Hepatocyte (in vitro differentiated cells): Measurements from ENCODE around the gene ZNF500. TPM values are rescaled to one million over a fixed set of nuclear protein-coding genes. Genes with fewer than 3 reads are reported as not detected.

Experiments
- DNase-seq: peaks from one replicate; pipeline ENCODE4 v3.0.0-alpha.2; 2016; ENCODE audit warnings: low spot score
- H2AFZ ChIP-seq: fragments of 200-600 bp; sonication (generic); 2 replicates; pipeline ENCODE4 v1.6.0; 2016; ENCODE audit warnings: antibody characterized with exemption, mild to moderate bottlenecking
- H3K27ac ChIP-seq: fragments of 200-600 bp; sonication (generic); 2 replicates; pipeline ENCODE4 v1.5.1; 2016; ENCODE audit warnings: mild to moderate bottlenecking
- H3K27me3 ChIP-seq: fragments of 200-600 bp; sonication (generic); 2 replicates; pipeline ENCODE4 v1.6.1; 2016
- H3K36me3 ChIP-seq: fragments of 200-600 bp; sonication (generic); replicated peaks from 2 replicates; pipeline ENCODE4 v1.5.1; 2016; ENCODE audit warnings: low read depth; ENCODE audit not compliant: insufficient read depth
- H3K4me1 ChIP-seq: fragments of 200-600 bp; sonication (generic); 2 replicates; pipeline ENCODE4 v1.5.1; 2016; ENCODE audit warnings: mild to moderate bottlenecking, moderate library complexity; ENCODE audit not compliant: insufficient read depth
- H3K4me2 ChIP-seq: fragments of 200-600 bp; sonication (generic); 2 replicates; pipeline ENCODE4 v1.6.0; 2016
- H3K4me3 ChIP-seq: fragments of 200-600 bp; sonication (generic); 2 replicates; pipeline ENCODE4 v1.5.1; 2016; ENCODE audit warnings: mild to moderate bottlenecking
- H3K79me2 ChIP-seq: fragments of 200-600 bp; sonication (generic); 2 replicates; pipeline ENCODE4 v1.6.0; 2017; ENCODE audit warnings: mild to moderate bottlenecking
- H3K9me2 ChIP-seq: fragments of 200-600 bp; sonication (generic); replicated peaks from 2 replicates; pipeline ENCODE4 v1.6.0; 2017; ENCODE audit warnings: mild to moderate bottlenecking; ENCODE audit not compliant: insufficient read depth
- H3K9me3 ChIP-seq: fragments of 200-600 bp; sonication (generic); 2 replicates; pipeline ENCODE4 v1.5.1; 2016; ENCODE audit warnings: low read depth, mild to moderate bottlenecking
- H4K20me1 ChIP-seq: fragments of 200-600 bp; sonication (generic); 2 replicates; pipeline ENCODE4 v1.6.0; 2016; ENCODE audit warnings: mild to moderate bottlenecking; ENCODE audit not compliant: insufficient read depth, poor library complexity, severe bottlenecking
- CTCF ChIP-seq: fragments of 200-600 bp; sonication (generic); IDR thresholded peaks from 2 replicates; pipeline ENCODE4 v1.5.1; 2016; ENCODE audit warnings: antibody characterized with exemption, mild to moderate bottlenecking; ENCODE audit not compliant: poor library complexity
- EZH2 ChIP-seq: fragments of 200-600 bp; sonication (generic); IDR thresholded peaks from 2 replicates; pipeline ENCODE4 v1.6.1; 2016; ENCODE audit warnings: antibody characterized with exemption, mild to moderate bottlenecking, borderline replicate concordance
- EZH2phosphoT487 ChIP-seq: fragments of 200-600 bp; sonication (generic); IDR thresholded peaks from one replicate; pipeline ENCODE4 v1.6.1; 2018; ENCODE audit warnings: antibody characterized with exemption, mild to moderate bottlenecking, low read depth, moderate library complexity; ENCODE audit not compliant: unreplicated experiment, severe bottlenecking
- WGBS: methylation state at CpG from one replicate; pipeline ENCODE4 v1.1.6; 2016; ENCODE audit warnings: low lambda C conversion rate; ENCODE audit errors: missing lambda C conversion rate; 5-methylcytosine and 5-hydroxymethylcytosine counted together
- polyA plus RNA-seq: library from polyadenylated mRNA; unstranded; fragments of >200 nt; fragmentation: Nextera tagmentation; extraction: Ambion mirVana; gene quantifications from 2 replicates; pipeline ENCODE4 v1.2.1, GENCODE V29; 2016
- total RNA-seq: library from RNA; depleted of rRNA; stranded (reverse); fragments of >200 nt; gene quantifications from 2 replicates; pipeline ENCODE4 v1.2.3, GENCODE V29; 2014

ZNF500 gene
- total and polyA plus RNA-seq, 2 experiments from 2014 or later, result 10.4 to 10.6 TPM

- no peaks in the 10 kb centered on the region for H3K9me3 ChIP-seq
- no peaks in the 10 kb centered on the region for H3K9me2 ChIP-seq
- no peak for TF ChIP-seq EZH2phosphoT487
- no peak for TF ChIP-seq CTCF
- TF ChIP-seq EZH2, result no peak
- DNase-seq, result no peak
- H3K36me3 ChIP-seq, result peaks cover 4% of the 10 kb centered on the region
- no peak overlapping the region for H3K27ac ChIP-seq
- H3K4me2 ChIP-seq, result no peak overlapping the region
- H3K4me3 ChIP-seq, result no peak overlapping the region
- H3K79me2 ChIP-seq, result peaks cover 3% of the 10 kb centered on the region
- H2AFZ ChIP-seq, result no peak overlapping the region
- no peaks in the 10 kb centered on the region for H3K4me1 ChIP-seq
- no peaks in the 10 kb centered on the region for H4K20me1 ChIP-seq
- WGBS, result 96% methylated on average over 6 of the region's 6 CpGs
- H3K27me3 ChIP-seq, result no peaks in the 10 kb centered on the region
Measured at GRCh38 chr16:4755687-4756086, 11.3 kb downstream of the ZNF500 start.

- H3K9me3 ChIP-seq, result no peaks in the 10 kb centered on the region
- TF ChIP-seq EZH2 (no peak), EZH2phosphoT487 (no peak), CTCF (no peak)
- H3K27ac ChIP-seq, result no peak overlapping the region
- WGBS, result 98% methylated on average over 4 of the region's 4 CpGs
- no peaks in the 10 kb centered on the region for H3K4me1 ChIP-seq
- no peaks in the 10 kb centered on the region for H3K27me3 ChIP-seq
- no peaks in the 10 kb centered on the region for H4K20me1 ChIP-seq
- peaks cover 4% of the 10 kb centered on the region for H3K36me3 ChIP-seq
- no peak overlapping the region for H3K4me2 ChIP-seq
- H2AFZ ChIP-seq, result no peak overlapping the region
- H3K4me3 ChIP-seq, result no peak overlapping the region
- H3K79me2 ChIP-seq, result peaks cover 3% of the 10 kb centered on the region
- H3K9me2 ChIP-seq, result no peaks in the 10 kb centered on the region
- DNase-seq, result no peak
Measured at GRCh38 chr16:4754865-4755264, 12.1 kb downstream of the ZNF500 start.

GRCh38 chr16:4753227-4753626, 13.7 kb downstream of the ZNF500 start:
- Histone ChIP-seq H2AFZ (no peak overlapping the region), H3K27ac (no peak overlapping the region), H3K79me2 (peaks cover 3% of the 10 kb centered on the region), H3K9me3 (no peaks in the 10 kb centered on the region), H3K9me2 (no peaks in the 10 kb centered on the region), H3K4me1 (no peaks in the 10 kb centered on the region), H4K20me1 (no peaks in the 10 kb centered on the region), H3K27me3 (no peaks in the 10 kb centered on the region), H3K4me3 (no peak overlapping the region), H3K36me3 (peaks cover 4% of the 10 kb centered on the region), H3K4me2 (no peak overlapping the region)
- TF ChIP-seq EZH2, result no peak
- no peak for TF ChIP-seq EZH2phosphoT487
- no peak for TF ChIP-seq CTCF
- DNase-seq, result no peak
- 94% methylated on average over 11 of the region's 11 CpGs for WGBS

- H3K36me3 ChIP-seq, result peaks cover 4% of the 10 kb centered on the region
- H3K4me1 ChIP-seq, result no peaks in the 10 kb centered on the region
- H3K27ac ChIP-seq, result no peak overlapping the region
- no peaks in the 10 kb centered on the region for H3K9me3 ChIP-seq
- H3K4me3 ChIP-seq, result no peak overlapping the region
- peaks cover 3% of the 10 kb centered on the region for H3K79me2 ChIP-seq
- no peaks in the 10 kb centered on the region for H3K27me3 ChIP-seq
- H4K20me1 ChIP-seq, result no peaks in the 10 kb centered on the region
- H3K4me2 ChIP-seq, result no peak overlapping the region
- H2AFZ ChIP-seq, result no peak overlapping the region
- 99% methylated on average over 44 of the region's 44 CpGs for WGBS
- H3K9me2 ChIP-seq, result no peaks in the 10 kb centered on the region
- no peak for DNase-seq
- no peak for TF ChIP-seq EZH2
- no peak for TF ChIP-seq EZH2phosphoT487
- no peak for TF ChIP-seq CTCF
Measured at GRCh38 chr16:4752351-4753100, 14.4 kb downstream of the ZNF500 start.
